KMS-11 (cell line): ENCODE results near the gene DBI.

Experiments used
- H2AFZ ChIP-seq: fragments of 200-600 bp; sonication (generic); 2 replicates; pipeline ENCODE4 v1.6.1; 2016; ENCODE audit warnings: antibody characterized with exemption, mixed run types, low read depth
- H3K27ac ChIP-seq: fragments of 200-600 bp; sonication (generic); 2 replicates; pipeline ENCODE4 v1.6.1; 2016; ENCODE audit warnings: mild to moderate bottlenecking, mixed run types
- H3K27me3 ChIP-seq: fragments of 200-600 bp; sonication (generic); 2 replicates; pipeline ENCODE4 v1.6.1; 2017; ENCODE audit warnings: mild to moderate bottlenecking, low read depth, mixed run types, moderate library complexity; ENCODE audit not compliant: insufficient read depth
- H3K36me3 ChIP-seq: fragments of 200-600 bp; sonication (generic); 2 replicates; pipeline ENCODE4 v1.6.1; 2017; ENCODE audit warnings: mild to moderate bottlenecking, mixed run types; ENCODE audit not compliant: insufficient read depth
- H3K4me1 ChIP-seq: fragments of 200-600 bp; sonication (generic); 2 replicates; pipeline ENCODE4 v1.6.1; 2016; ENCODE audit warnings: mild to moderate bottlenecking, low read depth, mixed run types; ENCODE audit not compliant: poor library complexity, severe bottlenecking
- H3K4me2 ChIP-seq: fragments of 200-600 bp; sonication (generic); 2 replicates; pipeline ENCODE4 v1.7.0; 2016; ENCODE audit warnings: mild to moderate bottlenecking, mixed run types
- H3K4me3 ChIP-seq: fragments of 200-600 bp; sonication (generic); IDR thresholded peaks from 2 replicates; pipeline ENCODE4 v1.6.1; 2017; ENCODE audit warnings: low read depth, low read length, mixed read lengths; ENCODE audit not compliant: insufficient read depth
- H3K79me2 ChIP-seq: fragments of 200-600 bp; sonication (generic); 2 replicates; pipeline ENCODE4 v1.6.1; 2016; ENCODE audit warnings: low read depth, mixed run types; ENCODE audit not compliant: insufficient read depth
- H3K9ac ChIP-seq: fragments of 200-600 bp; sonication (generic); 2 replicates; pipeline ENCODE4 v1.6.1; 2016; ENCODE audit warnings: mild to moderate bottlenecking, mixed run types
- H4K20me1 ChIP-seq: fragments of 200-600 bp; sonication (generic); 2 replicates; pipeline ENCODE4 v1.6.1; 2016; ENCODE audit warnings: mild to moderate bottlenecking, mixed run types; ENCODE audit not compliant: insufficient read depth
- TF ChIP-seq, protein P1 (sequence below): fragments of 200-600 bp; sonication (generic); conservative IDR thresholded peaks from 2 replicates; pipeline ENCODE4 v1.6.1; 2017; ENCODE audit warnings: low read depth, mild to moderate bottlenecking, antibody characterized with exemption, low read length, moderate library complexity, mixed read lengths

The DBI gene

DNA sequence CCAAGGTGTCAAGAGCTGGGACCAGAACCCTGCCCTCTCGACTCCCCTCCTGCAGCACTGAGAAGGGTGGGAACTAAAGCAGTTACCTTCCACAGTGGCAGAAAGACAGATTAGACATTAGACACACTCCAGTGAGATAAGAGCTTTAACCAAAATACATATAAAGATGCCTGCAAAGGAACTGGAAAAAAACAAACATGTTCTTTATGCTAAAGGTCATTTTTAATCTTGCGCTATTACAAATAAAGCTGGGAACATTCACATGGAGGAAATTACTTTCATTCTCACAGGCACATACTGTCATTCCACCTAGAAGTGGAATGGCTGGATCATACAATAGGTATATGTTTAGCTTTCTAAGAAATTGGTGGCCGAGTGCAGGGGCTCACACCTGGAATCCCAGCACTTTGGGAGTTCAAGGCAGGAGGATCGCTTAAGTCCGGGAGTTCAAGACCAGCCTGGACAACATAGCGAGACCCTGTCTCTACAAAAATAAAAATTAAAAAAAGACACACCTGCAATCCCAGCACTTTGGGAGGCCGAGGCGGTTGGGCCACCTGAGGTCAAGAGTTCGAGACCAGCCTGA, 42.0 kb upstream of the DBI start:
- H3K4me1 ChIP-seq, result no peaks in the 10 kb centered on the region
- no peak overlapping the region for H3K4me3 ChIP-seq
- H3K4me2 ChIP-seq, result no peak overlapping the region
- no peak overlapping the region for H3K27ac ChIP-seq
- H3K27me3 ChIP-seq, result no peaks in the 10 kb centered on the region
- H3K9ac ChIP-seq, result no peak overlapping the region
- no peaks in the 10 kb centered on the region for H3K36me3 ChIP-seq
- H2AFZ ChIP-seq, result no peak overlapping the region
- no peaks in the 10 kb centered on the region for H4K20me1 ChIP-seq
- TF ChIP-seq, protein P1, sequence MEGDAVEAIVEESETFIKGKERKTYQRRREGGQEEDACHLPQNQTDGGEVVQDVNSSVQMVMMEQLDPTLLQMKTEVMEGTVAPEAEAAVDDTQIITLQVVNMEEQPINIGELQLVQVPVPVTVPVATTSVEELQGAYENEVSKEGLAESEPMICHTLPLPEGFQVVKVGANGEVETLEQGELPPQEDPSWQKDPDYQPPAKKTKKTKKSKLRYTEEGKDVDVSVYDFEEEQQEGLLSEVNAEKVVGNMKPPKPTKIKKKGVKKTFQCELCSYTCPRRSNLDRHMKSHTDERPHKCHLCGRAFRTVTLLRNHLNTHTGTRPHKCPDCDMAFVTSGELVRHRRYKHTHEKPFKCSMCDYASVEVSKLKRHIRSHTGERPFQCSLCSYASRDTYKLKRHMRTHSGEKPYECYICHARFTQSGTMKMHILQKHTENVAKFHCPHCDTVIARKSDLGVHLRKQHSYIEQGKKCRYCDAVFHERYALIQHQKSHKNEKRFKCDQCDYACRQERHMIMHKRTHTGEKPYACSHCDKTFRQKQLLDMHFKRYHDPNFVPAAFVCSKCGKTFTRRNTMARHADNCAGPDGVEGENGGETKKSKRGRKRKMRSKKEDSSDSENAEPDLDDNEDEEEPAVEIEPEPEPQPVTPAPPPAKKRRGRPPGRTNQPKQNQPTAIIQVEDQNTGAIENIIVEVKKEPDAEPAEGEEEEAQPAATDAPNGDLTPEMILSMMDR, result no peak
- H3K79me2 ChIP-seq, result no peaks in the 10 kb centered on the region

DNA sequence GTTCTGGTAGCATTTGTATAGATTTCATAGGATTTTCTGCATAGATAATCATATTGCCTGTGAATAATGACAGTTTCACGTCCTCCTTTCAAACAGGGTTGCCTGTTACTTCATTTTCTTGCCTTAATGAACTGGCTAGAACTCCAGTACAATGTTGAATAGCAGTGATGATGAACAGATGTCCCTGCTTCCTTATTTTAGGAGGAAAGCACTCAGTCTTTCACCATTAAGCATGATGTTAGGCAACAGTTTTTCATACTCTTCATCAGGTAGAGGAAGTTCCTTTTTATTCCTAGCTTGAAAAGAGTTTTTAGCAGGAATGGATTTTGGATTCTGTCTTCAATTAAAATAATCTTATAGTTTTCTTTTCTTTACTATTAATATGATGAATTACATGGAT, 39.8 kb upstream of the DBI start:
- H3K79me2 ChIP-seq, result no peaks in the 10 kb centered on the region
- no peak overlapping the region for H3K4me3 ChIP-seq
- H3K27ac ChIP-seq, result no peak overlapping the region
- H2AFZ ChIP-seq, result no peak overlapping the region
- H3K27me3 ChIP-seq, result no peaks in the 10 kb centered on the region
- H3K36me3 ChIP-seq, result no peaks in the 10 kb centered on the region
- no peaks in the 10 kb centered on the region for H4K20me1 ChIP-seq
- H3K4me1 ChIP-seq, result no peaks in the 10 kb centered on the region
- H3K4me2 ChIP-seq, result no peak overlapping the region
- H3K9ac ChIP-seq, result no peak overlapping the region
- TF ChIP-seq, protein P1, result no peak

- Histone ChIP-seq H3K36me3 (no peaks in the 10 kb centered on the region), H3K27ac (no peak overlapping the region), H3K4me1 (no peaks in the 10 kb centered on the region), H3K4me2 (no peak overlapping the region), H3K79me2 (no peaks in the 10 kb centered on the region), H4K20me1 (no peaks in the 10 kb centered on the region), H2AFZ (no peak overlapping the region), H3K27me3 (no peaks in the 10 kb centered on the region), H3K9ac (no peak overlapping the region), H3K4me3 (no peak overlapping the region)
- TF ChIP-seq, protein P1, result no peak
Measured at GRCh38 chr2:119327431-119327830, 39.3 kb upstream of the DBI start.

GRCh38 chr2:119332953-119333352, 33.8 kb upstream of the DBI start:
- Histone ChIP-seq H3K36me3 (no peaks in the 10 kb centered on the region), H3K9ac (no peak overlapping the region), H3K79me2 (no peaks in the 10 kb centered on the region), H2AFZ (no peak overlapping the region), H3K4me3 (no peak overlapping the region), H4K20me1 (no peaks in the 10 kb centered on the region), H3K4me2 (no peak overlapping the region), H3K27me3 (no peaks in the 10 kb centered on the region), H3K27ac (no peak overlapping the region), H3K4me1 (no peaks in the 10 kb centered on the region)
- TF ChIP-seq, protein P1, result no peak

GRCh38 chr2:119333360-119333759, 33.4 kb upstream of the DBI start:
- Histone ChIP-seq H3K4me3 (no peak overlapping the region), H3K4me2 (no peak overlapping the region), H3K36me3 (no peaks in the 10 kb centered on the region), H4K20me1 (no peaks in the 10 kb centered on the region), H3K27ac (no peak overlapping the region), H3K79me2 (no peaks in the 10 kb centered on the region), H3K9ac (no peak overlapping the region), H2AFZ (no peak overlapping the region), H3K27me3 (no peaks in the 10 kb centered on the region), H3K4me1 (no peaks in the 10 kb centered on the region)
- TF ChIP-seq, protein P1, result no peak
